ENCODE measurements around the gene SDR42E1. TPM values are rescaled to one million over a fixed set of nuclear protein-coding genes. Genes with fewer than 3 reads are reported as not detected.

SDR42E1 gene
- total and polyA plus RNA-seq, 2 of the 8 experiments (the other 6 are each of a cell fraction or from before 2014, with no cell fraction given), result 0.03 TPM; not detected in 1

DNA sequence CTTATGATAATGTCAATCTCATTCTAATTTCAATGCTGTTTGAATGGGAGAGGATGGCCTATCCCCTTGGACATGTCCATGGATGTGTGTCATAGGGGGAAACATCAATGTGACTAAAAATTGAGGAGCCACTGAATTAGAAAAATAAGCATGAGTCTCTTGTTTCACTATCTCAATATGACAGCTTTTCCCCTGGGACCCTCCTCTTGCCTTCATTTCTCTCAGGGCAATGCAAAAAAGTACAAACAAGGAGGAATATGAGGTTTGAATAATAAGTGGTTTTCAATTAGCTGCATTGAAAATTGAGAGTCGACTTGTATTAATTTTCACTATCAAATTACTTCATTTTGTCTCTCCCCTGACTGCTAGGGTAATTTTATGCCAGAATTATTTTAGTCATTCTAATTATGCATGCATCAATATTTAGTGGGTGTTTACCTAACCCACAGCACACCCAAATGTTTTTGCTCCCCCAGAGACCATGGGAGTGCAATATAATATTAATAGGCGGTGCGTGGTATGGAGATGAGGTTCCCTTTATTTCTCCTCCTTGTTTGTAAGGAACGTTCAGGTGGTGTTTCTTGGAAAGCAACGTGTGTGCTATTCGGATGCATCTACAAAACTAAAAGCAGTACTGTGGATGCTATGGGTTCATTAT is 6.8 kb upstream of the SDR42E1 start:
- Histone ChIP-seq H3K4ac (replicated peaks; ENCODE audit: insufficient read length, low read depth, low read length) (no peak overlapping the region), H3K56ac (replicated peaks; ENCODE audit: insufficient read length, low read depth, low read length) (no peak overlapping the region), H2BK15ac (ENCODE audit: low read length) (no peak overlapping the region), H2AFZ (ENCODE audit: low read length) (no peak overlapping the region), H4K8ac (ENCODE audit: extremely low read depth, insufficient read depth, low read length) (no peak overlapping the region), H4K5ac (ENCODE audit: insufficient read length, low read depth, low read length) (no peak overlapping the region), H2BK20ac (ENCODE audit: low read length) (no peak overlapping the region), H4K91ac (replicated peaks; ENCODE audit: insufficient read length, low read length) (no peak overlapping the region), H2BK12ac (ENCODE audit: low read depth, low read length) (no peak overlapping the region), H2BK120ac (replicated peaks; ENCODE audit: low read depth, low read length) (no peak overlapping the region), H3K9me3 (ENCODE audit: insufficient read depth in 2 of 2, low read depth in 1 of 2, low read length in 1 of 2) (peaks cover 4 to 6% of the 10 kb centered on the region in 2 experiments; a peak in 2 of 4 replicates), H2AK5ac (ENCODE audit: low read depth, low read length) (no peak overlapping the region), H3K14ac (ENCODE audit: insufficient read length) (no peak overlapping the region), H3K79me1 (ENCODE audit: low read depth, low read length) (no peaks in the 10 kb centered on the region), H3K23ac (ENCODE audit: insufficient read length) (no peak overlapping the region), H3K27ac (ENCODE audit: low read depth, low read length) (no peak overlapping the region), H2BK5ac (ENCODE audit: low read depth, low read length) (no peak overlapping the region), H3K4me2 (ENCODE audit: insufficient read depth in 1 of 2, low read depth in 2 of 2, low read length in 2 of 2) (no peak overlapping the region), H3K23me2 (ENCODE audit: low read depth, low read length) (no peaks in the 10 kb centered on the region), H3K79me2 (ENCODE audit: control insufficient read depth in 1 of 2, insufficient read depth in 2 of 2, low read length in 2 of 2) (no peaks in the 10 kb centered on the region), H3K4me1 (replicated peaks in 1 of 4; ENCODE audit: control insufficient read depth in 3 of 4, insufficient read depth in 4 of 4, low read length in 3 of 4) (no peaks in the 10 kb centered on the region), H3K27me3 (replicated peaks in 1 of 4; ENCODE audit: control insufficient read depth in 3 of 4, extremely low read depth in 1 of 4, insufficient read depth in 3 of 4, low read length in 3 of 4) (no peaks in the 10 kb centered on the region; a peak in 2 of 7 replicates), H3K36me3 (ENCODE audit: control insufficient read depth in 2 of 4, insufficient read depth in 4 of 4, low read length in 3 of 4) (no peaks in the 10 kb centered on the region), H3K18ac (ENCODE audit: extremely low read depth, low read length) (no peak overlapping the region), H4K20me1 (replicated peaks in 1 of 2; ENCODE audit: control insufficient read depth in 1 of 2, insufficient read depth in 2 of 2, low read length in 2 of 2) (no peaks in the 10 kb centered on the region), H3K9ac (replicated peaks in 1 of 4; ENCODE audit: extremely low read depth in 1 of 4, low read depth in 3 of 4, low read length in 3 of 4) (no peak overlapping the region), H3K4me3 (ENCODE audit: extremely low read depth in 1 of 4, insufficient read depth in 2 of 4, low read depth in 3 of 4, low read length in 4 of 4) (no peak overlapping the region)
- CTCF ChIA-PET (ENCODE audit: partially characterized antibody), result interaction anchor here (1.2 to 2.6 kb wide), 5 partner anchors 21 to 85 kb away, joined by 3 to 10 read pairs (median 4); no protein-coding TSS in a partner anchor
- POLR2A ChIA-PET (ENCODE audit: partially characterized antibody), result no interaction called here
- whole genome bisulfite sequencing, 2 experiments (ENCODE audit: extremely low coverage in 1 of 2, insufficient coverage in 1 of 2, insufficient read length in 1 of 2, insufficient replicate concordance in 2 of 2, low coverage in 1 of 2, low lambda C conversion rate in 2 of 2, missing lambda C conversion rate in 1 of 2), result 92% methylated on average over 6 of the region's 6 CpGs; no CpG with 5 or more reads in 1 of the 2 experiments
- no peak for FAIRE-seq
- TF ChIP-seq CBX8 (IDR thresholded peaks at IDR 0.05; ENCODE audit: borderline replicate concordance, low read depth, low read length) (no peak), SAP30 (IDR thresholded peaks at IDR 0.05; ENCODE audit: insufficient read depth, insufficient replicate concordance, low read length) (no peak), SP2 (IDR thresholded peaks at IDR 0.05; ENCODE audit: low read length) (no peak), KDM5A (IDR thresholded peaks at IDR 0.05; ENCODE audit: low read length) (no peak), SP4 (IDR thresholded peaks at IDR 0.05; ENCODE audit: low read length) (no peak), MAFK (IDR thresholded peaks at IDR 0.05; ENCODE audit: low read depth, low read length) (no peak), ZNF274 (IDR thresholded peaks at IDR 0.05; ENCODE audit: borderline replicate concordance, extremely low read depth, low read length) (no peak), BACH1 (IDR thresholded peaks at IDR 0.05; ENCODE audit: low read length) (no peak), POLR2AphosphoS5 (IDR thresholded peaks at IDR 0.05; ENCODE audit: low read depth, low read length) (no peak), CREB1 (IDR thresholded peaks at IDR 0.05) (no peak), SRF (IDR thresholded peaks at IDR 0.05; ENCODE audit: low read depth, low read length) (no peak)
- TF ChIP-seq, protein P1, sequence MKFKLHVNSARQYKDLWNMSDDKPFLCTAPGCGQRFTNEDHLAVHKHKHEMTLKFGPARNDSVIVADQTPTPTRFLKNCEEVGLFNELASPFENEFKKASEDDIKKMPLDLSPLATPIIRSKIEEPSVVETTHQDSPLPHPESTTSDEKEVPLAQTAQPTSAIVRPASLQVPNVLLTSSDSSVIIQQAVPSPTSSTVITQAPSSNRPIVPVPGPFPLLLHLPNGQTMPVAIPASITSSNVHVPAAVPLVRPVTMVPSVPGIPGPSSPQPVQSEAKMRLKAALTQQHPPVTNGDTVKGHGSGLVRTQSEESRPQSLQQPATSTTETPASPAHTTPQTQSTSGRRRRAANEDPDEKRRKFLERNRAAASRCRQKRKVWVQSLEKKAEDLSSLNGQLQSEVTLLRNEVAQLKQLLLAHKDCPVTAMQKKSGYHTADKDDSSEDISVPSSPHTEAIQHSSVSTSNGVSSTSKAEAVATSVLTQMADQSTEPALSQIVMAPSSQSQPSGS (IDR thresholded peaks at IDR 0.05; ENCODE audit: low read length), result no peak
- DNase-seq (ENCODE audit: low read depth in 1 of 2, low spot score in 2 of 2), result no peak

All from H1 (cell line).